HepG2 (cell line): Measurements from ENCODE around the gene MEA1. TPM values are rescaled to one million over a fixed set of nuclear protein-coding genes. Genes with fewer than 3 reads are reported as not detected.

Experiments
- AGO2 ChIP-seq: fragments of 200-400 bp; formaldehyde crosslinking; optimal IDR thresholded peaks from 2 replicates; pipeline ENCODE3; 2017; ENCODE audit warnings: mild to moderate bottlenecking, low read depth, low read length, moderate library complexity
- CEBPG ChIP-seq: IDR thresholded peaks from 2 replicates; pipeline ENCODE4 v1.6.1; 2016
- DBP ChIP-seq: sonication (generic); formaldehyde crosslinking; IDR thresholded peaks from 2 replicates; pipeline ENCODE4 v1.4.0; 2020; ENCODE audit warnings: missing genetic modification reagents; ENCODE audit errors: not compliant biosample characterization
- EZH2 ChIP-seq: conservative IDR thresholded peaks from 2 replicates; pipeline ENCODE4 v1.6.1; 2012; ENCODE audit warnings: mild to moderate bottlenecking, low read depth, low read length, moderate library complexity
- HIC2 ChIP-seq: sonication (generic); formaldehyde crosslinking; IDR thresholded peaks from 2 replicates; pipeline ENCODE4 v1.9.0; 2022; ENCODE audit warnings: low read depth, missing genetic modification reagents
- KDM5B ChIP-seq: sonication (generic); formaldehyde crosslinking; IDR thresholded peaks from 2 replicates; pipeline ENCODE4 v1.4.0; 2020; ENCODE audit warnings: missing genetic modification reagents, mild to moderate bottlenecking, borderline replicate concordance
- MED8 ChIP-seq: sonication (generic); formaldehyde crosslinking; IDR thresholded peaks from 2 replicates; pipeline ENCODE4 v1.8.1; 2023; ENCODE audit warnings: mild to moderate bottlenecking, missing genetic modification reagents; ENCODE audit not compliant: insufficient replicate concordance
- NCOA2 ChIP-seq: sonication (generic); formaldehyde crosslinking; IDR thresholded peaks from 2 replicates; pipeline ENCODE4 v1.8.0; 2022; ENCODE audit warnings: inconsistent platforms
- SMAD1 ChIP-seq: sonication (generic); formaldehyde crosslinking; IDR thresholded peaks from 2 replicates; pipeline ENCODE4 v1.4.0; 2020; ENCODE audit warnings: missing genetic modification reagents, low read depth, mild to moderate bottlenecking, borderline replicate concordance
- SMAD9 ChIP-seq: sonication (generic); formaldehyde crosslinking; IDR thresholded peaks from 2 replicates; pipeline ENCODE4 v1.5.1; 2020; ENCODE audit warnings: mild to moderate bottlenecking, missing genetic modification reagents
- SNAPC4 ChIP-seq: sonication (generic); formaldehyde crosslinking; IDR thresholded peaks from 2 replicates; pipeline ENCODE4 v1.4.0; 2020; ENCODE audit warnings: mild to moderate bottlenecking, missing genetic modification reagents
- TSC22D2 ChIP-seq: sonication (generic); formaldehyde crosslinking; IDR thresholded peaks from 2 replicates; pipeline ENCODE4 v1.5.1; 2020; ENCODE audit warnings: missing genetic modification reagents, mild to moderate bottlenecking, borderline replicate concordance
- ZFP62 ChIP-seq: sonication (generic); formaldehyde crosslinking; IDR thresholded peaks from 2 replicates; pipeline ENCODE4 v1.4.0; 2020; ENCODE audit warnings: missing genetic modification reagents
- ZNF205 ChIP-seq: IDR thresholded peaks from 2 replicates; pipeline ENCODE4 v1.6.1; 2018; ENCODE audit warnings: missing biosample characterization, missing genetic modification reagents
- ZNF713 ChIP-seq: sonication (generic); formaldehyde crosslinking; IDR thresholded peaks from 2 replicates; pipeline ENCODE4 v1.4.0; 2020; ENCODE audit warnings: mild to moderate bottlenecking, missing genetic modification reagents
- polyA plus RNA-seq, 8 experiments: library from polyadenylated mRNA; depleted of rRNA in 3 of 8; stranded (reverse) in 7 of 8; unstranded in 1 of 8; fragments of >200 nt; fragmentation: Illumina TruSeq in 4 of 8; extraction: Trizol in 4 of 8; gene quantifications; 2 replicates each; pipeline versions ENCODE4 v1.2.1 to v1.2.3, GENCODE V29; 2011 to 2016; ENCODE audit warnings: low read depth in 4 of 8, missing spikeins in 1 of 8, mixed read lengths in 1 of 8; ENCODE audit not compliant: insufficient read depth in 1 of 8
- total RNA-seq, 5 experiments: library from RNA; depleted of rRNA; stranded (reverse); fragments of >200 nt; fragmentation: Illumina TruSeq; extraction: Trizol; gene quantifications; 2 replicates each; pipeline ENCODE4 v1.2.3, GENCODE V29; 2016; ENCODE audit warnings: low read depth in 1 of 5

MEA1 gene
- total and polyA plus RNA-seq, 2 of the 13 experiments (the other 11 are each of a cell fraction or from before 2014, with no cell fraction given), result 75.6 to 86.2 TPM

GRCh38 chr6:43021270-43022047, 7.7 kb upstream of the MEA1 start, which contains the start of gene RRP36 (continued):
- peak; percentile 95 for TF ChIP-seq AGO2
- TF ChIP-seq SNAPC4 (CRISPR knock-in tag), result peak; percentile 71
- no peak for TF ChIP-seq ZNF713 (CRISPR knock-in tag)
- TF ChIP-seq EZH2, result no peak
- peak; percentile 68; the same call in 1 of the 2 replicates for TF ChIP-seq TSC22D2 (CRISPR knock-in tag)
- TF ChIP-seq SMAD9 (CRISPR knock-in tag), result 0 out of 2 replicates have a peak, but pooled peaks have one; percentile 53
- TF ChIP-seq ZFP62, result no peak
- peak; percentile 96 for TF ChIP-seq ZNF205
- peak; percentile 67 for TF ChIP-seq MED8 (CRISPR knock-in tag)
- TF ChIP-seq HIC2 (CRISPR knock-in tag), result no peak
- TF ChIP-seq DBP (CRISPR knock-in tag), result peak; percentile 74
- no peak; the same call in 1 of the 2 replicates for TF ChIP-seq NCOA2 (CRISPR knock-in tag)
- peak; percentile 90 for TF ChIP-seq KDM5B (CRISPR knock-in tag)
- peak; percentile 47; the same call in 1 of the 2 replicates for TF ChIP-seq SMAD1 (CRISPR knock-in tag)
- TF ChIP-seq CEBPG, result peak; percentile 52
